Esophagus muscularis mucosa (tissue), 3 donors: Measurements from ENCODE around the gene CLEC16A.

Experiments used
- POLR2A ChIP-seq: fragments of 450-650 bp; IDR thresholded peaks from one replicate; pipeline ENCODE4 v1.6.1; 2017; ENCODE audit warnings: antibody characterized with exemption, moderate library complexity, mild to moderate bottlenecking, low read depth
- POLR2AphosphoS5 ChIP-seq, 2 donors: sonication (generic); formaldehyde crosslinking; IDR thresholded peaks; one replicate each; pipeline ENCODE4 v1.6.1; 2017; ENCODE audit warnings: antibody characterized with exemption in 2 of 2
- TF ChIP-seq, protein P1 (sequence below), 3 experiments: fragments of 200-600 bp in 2 of 3; fragments of 450-650 bp in 1 of 3; sonication (generic) in 2 of 3; IDR thresholded peaks; one replicate each; pipeline ENCODE4 v1.5.1; 2017 to 2019; ENCODE audit warnings: antibody characterized with exemption in 3 of 3, mild to moderate bottlenecking in 2 of 3, moderate library complexity in 1 of 3

GRCh38 chr16:11015076-11015475 is 70.7 kb downstream of the CLEC16A start:
- TF ChIP-seq, protein P1, sequence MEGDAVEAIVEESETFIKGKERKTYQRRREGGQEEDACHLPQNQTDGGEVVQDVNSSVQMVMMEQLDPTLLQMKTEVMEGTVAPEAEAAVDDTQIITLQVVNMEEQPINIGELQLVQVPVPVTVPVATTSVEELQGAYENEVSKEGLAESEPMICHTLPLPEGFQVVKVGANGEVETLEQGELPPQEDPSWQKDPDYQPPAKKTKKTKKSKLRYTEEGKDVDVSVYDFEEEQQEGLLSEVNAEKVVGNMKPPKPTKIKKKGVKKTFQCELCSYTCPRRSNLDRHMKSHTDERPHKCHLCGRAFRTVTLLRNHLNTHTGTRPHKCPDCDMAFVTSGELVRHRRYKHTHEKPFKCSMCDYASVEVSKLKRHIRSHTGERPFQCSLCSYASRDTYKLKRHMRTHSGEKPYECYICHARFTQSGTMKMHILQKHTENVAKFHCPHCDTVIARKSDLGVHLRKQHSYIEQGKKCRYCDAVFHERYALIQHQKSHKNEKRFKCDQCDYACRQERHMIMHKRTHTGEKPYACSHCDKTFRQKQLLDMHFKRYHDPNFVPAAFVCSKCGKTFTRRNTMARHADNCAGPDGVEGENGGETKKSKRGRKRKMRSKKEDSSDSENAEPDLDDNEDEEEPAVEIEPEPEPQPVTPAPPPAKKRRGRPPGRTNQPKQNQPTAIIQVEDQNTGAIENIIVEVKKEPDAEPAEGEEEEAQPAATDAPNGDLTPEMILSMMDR (IDR thresholded peaks at IDR 0.05): no peak
- no peak for TF ChIP-seq POLR2AphosphoS5 (IDR thresholded peaks at IDR 0.05)
- TF ChIP-seq POLR2A: no peak
